ENCODE measurements around the gene NEURL2.

Gene NEURL2

DNA sequence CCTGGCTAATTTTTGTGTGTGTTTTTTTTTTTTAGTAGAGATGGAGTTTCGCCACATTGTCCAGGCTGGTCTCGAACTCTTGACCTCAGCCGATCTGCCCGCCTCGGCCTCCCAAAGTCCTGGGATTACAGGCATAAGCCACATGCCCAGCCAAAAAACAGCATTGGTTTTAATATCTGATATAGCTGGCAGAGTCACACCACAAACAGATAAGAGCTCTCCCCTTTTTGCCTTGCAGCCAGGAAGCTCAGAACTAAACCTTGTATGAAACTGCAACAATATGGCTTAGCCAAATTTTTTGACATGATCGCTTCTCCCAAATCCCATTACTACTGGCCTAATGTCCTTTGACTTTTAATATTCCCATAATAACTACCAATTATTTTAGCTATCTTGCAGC, 38.7 kb downstream of the NEURL2 start:
- no peaks in the 10 kb centered on the region for H3K9me2 ChIP-seq (replicated peaks; ENCODE audit: low read depth, low read length)
- H4K20me1 ChIP-seq (ENCODE audit: insufficient read depth, low read length, poor library complexity, severe bottlenecking), result no peaks in the 10 kb centered on the region
- no peak overlapping the region for H2AFZ ChIP-seq (ENCODE audit: low read length)
- peaks cover 16% of the 10 kb centered on the region for H3K4me1 ChIP-seq (ENCODE audit: insufficient read depth, low read length, poor library complexity, severe bottlenecking)
- H3K9me3 ChIP-seq (ENCODE audit: insufficient read depth, low read depth, low read length), result no peaks in the 10 kb centered on the region
- no peaks in the 10 kb centered on the region for H3K36me3 ChIP-seq (ENCODE audit: insufficient read depth, low read length)
- H3K4me3 ChIP-seq (ENCODE audit: low read length, poor library complexity, severe bottlenecking), result no peak overlapping the region
- no peak overlapping the region for H3K4me2 ChIP-seq (ENCODE audit: low read depth, low read length, poor library complexity, severe bottlenecking)
- peaks cover 24% of the 10 kb centered on the region; the same call in 1 of the 2 replicates for H3K79me2 ChIP-seq (ENCODE audit: insufficient read depth, low read length)
- no peak overlapping the region for H3K9ac ChIP-seq (ENCODE audit: low read depth, low read length, poor library complexity, severe bottlenecking)
- TF ChIP-seq EZH2phosphoT487 (IDR thresholded peaks at IDR 0.05; ENCODE audit: borderline replicate concordance), result no peak
- TF ChIP-seq, protein P1, sequence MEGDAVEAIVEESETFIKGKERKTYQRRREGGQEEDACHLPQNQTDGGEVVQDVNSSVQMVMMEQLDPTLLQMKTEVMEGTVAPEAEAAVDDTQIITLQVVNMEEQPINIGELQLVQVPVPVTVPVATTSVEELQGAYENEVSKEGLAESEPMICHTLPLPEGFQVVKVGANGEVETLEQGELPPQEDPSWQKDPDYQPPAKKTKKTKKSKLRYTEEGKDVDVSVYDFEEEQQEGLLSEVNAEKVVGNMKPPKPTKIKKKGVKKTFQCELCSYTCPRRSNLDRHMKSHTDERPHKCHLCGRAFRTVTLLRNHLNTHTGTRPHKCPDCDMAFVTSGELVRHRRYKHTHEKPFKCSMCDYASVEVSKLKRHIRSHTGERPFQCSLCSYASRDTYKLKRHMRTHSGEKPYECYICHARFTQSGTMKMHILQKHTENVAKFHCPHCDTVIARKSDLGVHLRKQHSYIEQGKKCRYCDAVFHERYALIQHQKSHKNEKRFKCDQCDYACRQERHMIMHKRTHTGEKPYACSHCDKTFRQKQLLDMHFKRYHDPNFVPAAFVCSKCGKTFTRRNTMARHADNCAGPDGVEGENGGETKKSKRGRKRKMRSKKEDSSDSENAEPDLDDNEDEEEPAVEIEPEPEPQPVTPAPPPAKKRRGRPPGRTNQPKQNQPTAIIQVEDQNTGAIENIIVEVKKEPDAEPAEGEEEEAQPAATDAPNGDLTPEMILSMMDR (conservative IDR thresholded peaks at IDR 0.05; ENCODE audit: low read length), result no peak
- no peaks in the 10 kb centered on the region for H3K27me3 ChIP-seq (ENCODE audit: insufficient read depth, low read length, poor library complexity, severe bottlenecking)
- H3F3A ChIP-seq (ENCODE audit: low read depth), result no peaks in the 10 kb centered on the region

DNA sequence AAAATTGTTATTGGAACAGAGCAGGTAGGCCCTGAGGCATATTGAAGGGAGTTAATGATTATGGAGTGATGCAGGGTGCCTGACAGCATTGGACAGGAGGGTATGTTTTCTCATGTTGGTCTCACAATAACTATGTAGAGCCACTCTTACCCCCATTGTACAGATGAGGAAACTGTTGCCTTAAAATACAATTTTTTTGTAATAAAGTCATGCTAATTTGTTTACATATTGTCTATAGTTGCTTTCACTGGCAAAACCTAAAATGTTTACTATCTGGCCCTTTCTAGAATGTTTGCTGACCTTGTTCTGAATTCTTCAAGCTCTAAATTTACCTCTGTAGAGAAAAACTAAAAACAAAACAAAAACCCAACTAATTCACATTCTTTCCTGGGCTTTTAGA, 39.5 kb downstream of the NEURL2 start:
- H3K4me1 ChIP-seq (ENCODE audit: insufficient read depth, low read length, poor library complexity, severe bottlenecking), result peaks cover 16% of the 10 kb centered on the region
- no peak overlapping the region for H3K4me2 ChIP-seq (ENCODE audit: low read depth, low read length, poor library complexity, severe bottlenecking)

DNA sequence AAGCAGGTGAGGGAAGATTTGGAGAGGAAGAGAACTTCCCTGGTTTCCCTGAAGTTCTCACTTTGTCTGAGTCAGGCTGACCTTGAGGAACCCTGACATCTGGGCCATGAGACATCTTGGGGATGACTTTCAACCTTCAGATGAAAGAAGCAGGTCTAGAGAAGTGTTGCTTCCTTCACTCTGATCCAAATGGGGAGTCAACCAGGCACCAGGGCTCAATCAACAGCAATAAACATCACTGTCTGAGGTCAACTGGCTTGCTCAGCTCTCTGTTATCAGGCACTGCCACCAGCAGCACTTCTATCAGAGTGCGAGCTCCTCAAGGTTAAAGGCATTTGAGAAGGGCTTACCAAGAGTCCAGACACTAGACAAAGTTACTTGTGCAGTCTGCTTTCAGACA, 40.1 kb downstream of the NEURL2 start:
- Histone ChIP-seq H4K20me1 (ENCODE audit: insufficient read depth, low read length, poor library complexity, severe bottlenecking) (no peaks in the 10 kb centered on the region), H3K9ac (ENCODE audit: low read depth, low read length, poor library complexity, severe bottlenecking) (no peak overlapping the region), H3K4me3 (ENCODE audit: low read length, poor library complexity, severe bottlenecking) (no peak overlapping the region), H3K9me3 (ENCODE audit: insufficient read depth, low read depth, low read length) (no peaks in the 10 kb centered on the region), H3K79me2 (ENCODE audit: insufficient read depth, low read length) (peaks cover 12% of the 10 kb centered on the region; the same call in 1 of the 2 replicates), H3K4me2 (ENCODE audit: low read depth, low read length, poor library complexity, severe bottlenecking) (no peak overlapping the region), H3K4me1 (ENCODE audit: insufficient read depth, low read length, poor library complexity, severe bottlenecking) (peaks cover 11% of the 10 kb centered on the region), H3K27me3 (ENCODE audit: insufficient read depth, low read length, poor library complexity, severe bottlenecking) (no peaks in the 10 kb centered on the region), H3F3A (ENCODE audit: low read depth) (no peaks in the 10 kb centered on the region), H3K9me2 (replicated peaks; ENCODE audit: low read depth, low read length) (no peaks in the 10 kb centered on the region), H3K36me3 (ENCODE audit: insufficient read depth, low read length) (peaks cover 3% of the 10 kb centered on the region; the same call in 1 of the 2 replicates), H2AFZ (ENCODE audit: low read length) (no peak overlapping the region)
- TF ChIP-seq, protein P1 (conservative IDR thresholded peaks at IDR 0.05; ENCODE audit: low read length), result no peak
- TF ChIP-seq EZH2phosphoT487 (IDR thresholded peaks at IDR 0.05; ENCODE audit: borderline replicate concordance), result no peak

More for the DNA sequence above, 39.5 kb downstream of the NEURL2 start:
- Histone ChIP-seq H3F3A (ENCODE audit: low read depth) (no peaks in the 10 kb centered on the region), H3K9me3 (ENCODE audit: insufficient read depth, low read depth, low read length) (no peaks in the 10 kb centered on the region), H3K79me2 (ENCODE audit: insufficient read depth, low read length) (peaks cover 18% of the 10 kb centered on the region; the same call in 1 of the 2 replicates), H3K27me3 (ENCODE audit: insufficient read depth, low read length, poor library complexity, severe bottlenecking) (no peaks in the 10 kb centered on the region), H3K4me3 (ENCODE audit: low read length, poor library complexity, severe bottlenecking) (no peak overlapping the region), H3K9me2 (replicated peaks; ENCODE audit: low read depth, low read length) (no peaks in the 10 kb centered on the region), H3K9ac (ENCODE audit: low read depth, low read length, poor library complexity, severe bottlenecking) (no peak overlapping the region), H2AFZ (ENCODE audit: low read length) (no peak overlapping the region), H3K36me3 (ENCODE audit: insufficient read depth, low read length) (no peaks in the 10 kb centered on the region), H4K20me1 (ENCODE audit: insufficient read depth, low read length, poor library complexity, severe bottlenecking) (no peaks in the 10 kb centered on the region)
- TF ChIP-seq, protein P1 (conservative IDR thresholded peaks at IDR 0.05; ENCODE audit: low read length), result no peak
- TF ChIP-seq EZH2phosphoT487 (IDR thresholded peaks at IDR 0.05; ENCODE audit: borderline replicate concordance), result no peak
